GM21529 (cell line): ENCODE data around the gene ZNF462.

Experiments
- ATAC-seq: cut with Tn5 transposase; IDR thresholded peaks from one replicate; pipeline ENCODE4 v1.9.1; 2021; ENCODE audit not compliant: unreplicated experiment

ZNF462 gene

GRCh38 chr9:106922026-106922425 lies 59.1 kb downstream of the ZNF462 start:
- ATAC-seq: no peak

- ATAC-seq: no peak
These were observed 62.4 kb downstream of the ZNF462 start for GRCh38 chr9:106925392-106925791.

- ATAC-seq: no peak
These were observed 65.0 kb downstream of the ZNF462 start for GRCh38 chr9:106927916-106928315.

GRCh38 chr9:106928350-106928749 lies 65.4 kb downstream of the ZNF462 start:
- ATAC-seq: no peak

- ATAC-seq: no peak
These were observed 66.7 kb downstream of the ZNF462 start for GRCh38 chr9:106929471-106930177.

GRCh38 chr9:106930477-106930876 lies 67.5 kb downstream of the ZNF462 start:
- ATAC-seq: no peak

- no peak for ATAC-seq
These were observed 68.5 kb downstream of the ZNF462 start for GRCh38 chr9:106931466-106931865.

- no peak for ATAC-seq
These were observed 69.2 kb downstream of the ZNF462 start for GRCh38 chr9:106932178-106932577.

- no peak for ATAC-seq
These were observed 69.7 kb downstream of the ZNF462 start for GRCh38 chr9:106932675-106933074.

- no peak for ATAC-seq
These were observed 70.5 kb downstream of the ZNF462 start for GRCh38 chr9:106933470-106933869.

- no peak for ATAC-seq
These were observed 71.7 kb downstream of the ZNF462 start for GRCh38 chr9:106934442-106935238.

- no peak for ATAC-seq
These were observed 73.7 kb downstream of the ZNF462 start for GRCh38 chr9:106936680-106937079.

- ATAC-seq: no peak
These were observed 79.0 kb downstream of the ZNF462 start for GRCh38 chr9:106941916-106942315.

- ATAC-seq: no peak
These were observed 83.0 kb downstream of the ZNF462 start for GRCh38 chr9:106945727-106946660.

- ATAC-seq: no peak
These were observed 84.3 kb downstream of the ZNF462 start for GRCh38 chr9:106947106-106947900.

GRCh38 chr9:106953174-106953573 lies 90.2 kb downstream of the ZNF462 start:
- no peak for ATAC-seq

GRCh38 chr9:106954558-106954957 lies 91.6 kb downstream of the ZNF462 start:
- no peak for ATAC-seq

- ATAC-seq: no peak
These were observed 92.2 kb downstream of the ZNF462 start for GRCh38 chr9:106954974-106955850.

- no peak for ATAC-seq
These were observed 94.0 kb downstream of the ZNF462 start for GRCh38 chr9:106956971-106957370.
